ENCODE measurements around the gene PIK3IP1. TPM values are rescaled to one million over a fixed set of nuclear protein-coding genes. Genes with fewer than 3 reads are reported as not detected.
"Not testable (repeated sequence)": the region's sequence is repeated elsewhere in the genome, so short reads cannot be mapped to it uniquely, and the experiment has no call there.

Gene PIK3IP1
- total and polyA plus RNA-seq, 5 experiments from 2014 or later = 530 to 963 (median 730) TPM

- ATAC-seq = no peak
- Mint-ChIP-seq H3K27ac (peak overlapping the region in 9 of 10 donors; percentile 57 to 87 (median 69)), H3K36me3 (peaks cover 5 to 97% (median 10%) of the 10 kb centered on the region in 3 donors)
These were observed 37.3 kb upstream of the PIK3IP1 start for GRCh38 chr22:31329453-31330215.

GRCh38 chr22:31329029-31329428, 36.7 kb upstream of the PIK3IP1 start:
- peaks cover 25 to 45% (median 31%) of the 10 kb centered on the region in 4 donors for H3K4me1 Mint-ChIP-seq
- H3K27me3 Mint-ChIP-seq = no peaks in the 10 kb centered on the region
- peak in 1 of 10 donors; percentile 21 for DNase-seq
- H3K36me3 Mint-ChIP-seq = peaks cover 5 to 95% (median 8%) of the 10 kb centered on the region in 3 donors
- no peak for ATAC-seq
- POLR2A ChIA-PET = no interaction called here
- H3K27ac Mint-ChIP-seq = peak overlapping the region in 5 of 10 donors; percentile 49 to 87 (median 68)
- no peak overlapping the region for H3K4me3 Mint-ChIP-seq
- H3K9me3 Mint-ChIP-seq = peaks cover 0 to 2% (median 0%) of the 10 kb centered on the region in 9 donors

More at GRCh38 chr22:31329453-31330215, 37.3 kb upstream of the PIK3IP1 start:
- Mint-ChIP-seq H3K4me3 (no peak overlapping the region), H3K9me3 (peaks cover 0 to 2% (median 0%) of the 10 kb centered on the region in 9 donors), H3K27me3 (no peaks in the 10 kb centered on the region), H3K4me1 (peaks cover 26 to 51% (median 35%) of the 10 kb centered on the region in 4 donors)
- DNase-seq = peak in 1 of 10 donors; percentile 8
- POLR2A ChIA-PET = interaction anchor here (1.0 to 1.1 kb wide), 2 partner anchors 10 to 12 kb away, joined by 3 to 4 read pairs; no protein-coding TSS in a partner anchor

GRCh38 chr22:31328544-31328960, 36.3 kb upstream of the PIK3IP1 start:
- peaks cover 0 to 2% (median 0%) of the 10 kb centered on the region in 9 donors for H3K9me3 Mint-ChIP-seq
- peak overlapping the region in 2 of 10 donors; percentile 14 to 56 for H3K27ac Mint-ChIP-seq
- no peaks in the 10 kb centered on the region for H3K27me3 Mint-ChIP-seq
- H3K4me3 Mint-ChIP-seq = no peak overlapping the region
- H3K36me3 Mint-ChIP-seq = peaks cover 5 to 91% (median 5%) of the 10 kb centered on the region in 3 donors
- ATAC-seq (no peak), DNase-seq (peak in 1 of 10 donors; percentile 46)
- H3K4me1 Mint-ChIP-seq = peaks cover 21 to 40% (median 28%) of the 10 kb centered on the region in 4 donors
- POLR2A ChIA-PET = interaction anchor here (1.0 kb wide), 1 partner anchor 38 kb away, joined by 4 read pairs; no protein-coding TSS in a partner anchor

- H3K27ac Mint-ChIP-seq = peak overlapping the region in 7 of 10 donors; percentile 13 to 88 (median 60)
- H3K36me3 Mint-ChIP-seq = peaks cover 3 to 91% (median 3%) of the 10 kb centered on the region in 3 donors
- no peaks in the 10 kb centered on the region for H3K27me3 Mint-ChIP-seq
- POLR2A ChIA-PET = interaction anchor here (1.0 to 1.8 kb wide), 2 partner anchors 17 to 37 kb away, joined by 4 read pairs; no protein-coding TSS in a partner anchor
- H3K4me3 Mint-ChIP-seq = no peak overlapping the region
- H3K9me3 Mint-ChIP-seq = peaks cover 0 to 2% (median 0%) of the 10 kb centered on the region in 9 donors
- DNase-seq = peak in 1 of 10 donors; percentile 55
- no peak for ATAC-seq
- H3K4me1 Mint-ChIP-seq = peaks cover 19 to 36% (median 27%) of the 10 kb centered on the region in 4 donors
These were observed 35.7 kb upstream of the PIK3IP1 start for GRCh38 chr22:31327806-31328543.

GRCh38 chr22:31326877-31327276, 34.6 kb upstream of the PIK3IP1 start:
- H3K4me3 Mint-ChIP-seq = no peak overlapping the region
- H3K36me3 Mint-ChIP-seq = peaks cover 0 to 83% (median 3%) of the 10 kb centered on the region in 3 donors
- no peaks in the 10 kb centered on the region for H3K27me3 Mint-ChIP-seq
- H3K27ac Mint-ChIP-seq = peak overlapping the region in 5 of 10 donors; percentile 6 to 73 (median 14)
- POLR2A ChIA-PET = interaction anchor here (0.6 to 3.0 kb wide), 3 partner anchors 18 to 35 kb away, joined by 3 to 10 read pairs (median 4); partner anchors contain the start of gene PIK3IP1
- peaks cover 15 to 42% (median 25%) of the 10 kb centered on the region in 4 donors for H3K4me1 Mint-ChIP-seq
- DNase-seq (peak in 1 of 10 donors; percentile 21), ATAC-seq (no peak)
- peaks cover 0 to 2% (median 0%) of the 10 kb centered on the region in 9 donors for H3K9me3 Mint-ChIP-seq

GRCh38 chr22:31323578-31324550, 31.6 kb upstream of the PIK3IP1 start:
- H3K27ac Mint-ChIP-seq = peak overlapping the region; percentile 19 to 85 (median 78)
- H3K27me3 Mint-ChIP-seq = no peaks in the 10 kb centered on the region
- H3K9me3 Mint-ChIP-seq = peaks cover 0 to 2% (median 0%) of the 10 kb centered on the region in 9 donors
- H3K4me3 Mint-ChIP-seq = peak overlapping the region in 1 of 10 donors; percentile 41
- H3K4me1 Mint-ChIP-seq = peaks cover 8 to 39% (median 16%) of the 10 kb centered on the region in 4 donors
- H3K36me3 Mint-ChIP-seq = peaks cover 0 to 60% (median 3%) of the 10 kb centered on the region in 3 donors
- ATAC-seq (peak; percentile 46 to 57), DNase-seq (peak in 1 of 10 donors; percentile 32)
- POLR2A ChIA-PET = interaction anchor here (0.6 to 3.0 kb wide), 14 partner anchors 10 to 309 kb away, joined by 3 to 10 read pairs (median 4); partner anchors contain the start of genes PATZ1 and PIK3IP1

GRCh38 chr22:31321421-31321820, 29.1 kb upstream of the PIK3IP1 start:
- Mint-ChIP-seq H3K4me1 (peaks cover 8 to 36% (median 14%) of the 10 kb centered on the region in 4 donors), H3K36me3 (peaks cover 0 to 39% (median 0%) of the 10 kb centered on the region in 3 donors), H3K9me3 (no peaks in the 10 kb centered on the region), H3K27ac (peak overlapping the region in 8 of 10 donors; percentile 2 to 74 (median 45)), H3K4me3 (no peak overlapping the region), H3K27me3 (no peaks in the 10 kb centered on the region)
- ATAC-seq (no peak), DNase-seq (peak in 1 of 10 donors; percentile 9)
- POLR2A ChIA-PET = interaction anchor here (1.6 kb wide), 1 partner anchor 31 kb away, joined by 5 read pairs; no protein-coding TSS in a partner anchor

GRCh38 chr22:31314220-31314619, 21.9 kb upstream of the PIK3IP1 start:
- Mint-ChIP-seq H3K36me3 (peaks cover 4 to 54% (median 32%) of the 10 kb centered on the region in 3 donors), H3K27ac (peak overlapping the region in 2 of 10 donors; percentile 29 to 46), H3K4me1 (peaks cover 5 to 23% (median 14%) of the 10 kb centered on the region in 4 donors)
- H3K27me3 Mint-ChIP-seq, DNase-seq, H3K4me3 Mint-ChIP-seq, H3K9me3 Mint-ChIP-seq, ATAC-seq: not testable (repeated sequence)
- POLR2A ChIA-PET = interaction anchor here (1.2 to 19.6 kb wide), 9 partner anchors 8 to 102 kb away, joined by 3 to 407 read pairs (median 10); partner anchors contain the start of genes LIMK2 and PIK3IP1

- H3K27me3 Mint-ChIP-seq = no peaks in the 10 kb centered on the region
- peaks cover 4 to 55% (median 34%) of the 10 kb centered on the region in 3 donors for H3K36me3 Mint-ChIP-seq
- peak; percentile 36 to 79 (median 64) for DNase-seq
- ATAC-seq = peak; percentile 71 to 78
- peak overlapping the region; percentile 15 to 92 (median 64) for H3K27ac Mint-ChIP-seq
- peaks cover 7 to 29% (median 17%) of the 10 kb centered on the region in 4 donors for H3K4me1 Mint-ChIP-seq
- peak overlapping the region in 2 of 10 donors; percentile 1 to 3 for H3K4me3 Mint-ChIP-seq
- POLR2A ChIA-PET = interaction anchor here (1.2 to 19.6 kb wide), 15 partner anchors 9 to 392 kb away, joined by 3 to 407 read pairs (median 7); partner anchors contain the start of genes LIMK2 and PIK3IP1
- H3K9me3 Mint-ChIP-seq = peaks cover 0 to 8% (median 2%) of the 10 kb centered on the region in 9 donors
These were observed 21.3 kb upstream of the PIK3IP1 start for GRCh38 chr22:31313366-31314147.

GRCh38 chr22:31308181-31308580, 15.9 kb upstream of the PIK3IP1 start:
- peak overlapping the region in 8 of 10 donors; percentile 9 to 62 (median 54) for H3K4me3 Mint-ChIP-seq
- H3K27me3 Mint-ChIP-seq = no peaks in the 10 kb centered on the region
- peaks cover 0 to 39% (median 13%) of the 10 kb centered on the region in 3 donors for H3K36me3 Mint-ChIP-seq
- POLR2A ChIA-PET = interaction anchor here (0.6 to 19.6 kb wide), 5 partner anchors 13 to 37 kb away, joined by 3 to 407 read pairs (median 5); partner anchors contain the start of gene PIK3IP1
- no peaks in the 10 kb centered on the region for H3K9me3 Mint-ChIP-seq
- no peak for DNase-seq
- peak; percentile 52 to 56 for ATAC-seq
- peak overlapping the region; percentile 10 to 93 (median 66) for H3K27ac Mint-ChIP-seq
- peaks cover 21 to 55% (median 43%) of the 10 kb centered on the region in 4 donors for H3K4me1 Mint-ChIP-seq

Data from naive thymus-derived CD8-positive, alpha-beta T cell (primary cell).